Measurements from ENCODE around the gene B3GNT7.
"Not testable (repeated sequence)": the region's sequence is repeated elsewhere in the genome, so short reads cannot be mapped to it uniquely, and the experiment has no call there.

Gene B3GNT7

DNA sequence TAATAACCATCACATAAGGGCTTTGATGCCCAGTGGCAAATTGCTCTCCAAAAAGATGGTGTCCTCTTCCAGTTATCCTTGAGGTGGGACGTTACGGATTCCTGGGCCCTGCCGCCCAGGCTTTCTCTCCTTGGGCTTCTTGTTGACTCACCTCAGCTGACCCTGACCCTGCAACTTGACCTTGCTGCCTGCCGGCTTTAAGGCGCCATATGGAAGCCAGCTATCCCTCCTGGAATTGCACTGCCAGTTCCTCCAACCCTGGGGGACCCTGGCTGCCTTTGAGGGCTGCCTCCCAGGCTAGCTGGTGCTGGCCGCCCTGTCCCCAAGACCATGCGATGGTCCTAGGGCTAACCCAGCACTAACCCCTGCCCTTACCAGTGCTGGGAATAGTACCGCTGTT lies 28.3 kb upstream of the B3GNT7 start:
- DNase-seq, result no peak

DNA sequence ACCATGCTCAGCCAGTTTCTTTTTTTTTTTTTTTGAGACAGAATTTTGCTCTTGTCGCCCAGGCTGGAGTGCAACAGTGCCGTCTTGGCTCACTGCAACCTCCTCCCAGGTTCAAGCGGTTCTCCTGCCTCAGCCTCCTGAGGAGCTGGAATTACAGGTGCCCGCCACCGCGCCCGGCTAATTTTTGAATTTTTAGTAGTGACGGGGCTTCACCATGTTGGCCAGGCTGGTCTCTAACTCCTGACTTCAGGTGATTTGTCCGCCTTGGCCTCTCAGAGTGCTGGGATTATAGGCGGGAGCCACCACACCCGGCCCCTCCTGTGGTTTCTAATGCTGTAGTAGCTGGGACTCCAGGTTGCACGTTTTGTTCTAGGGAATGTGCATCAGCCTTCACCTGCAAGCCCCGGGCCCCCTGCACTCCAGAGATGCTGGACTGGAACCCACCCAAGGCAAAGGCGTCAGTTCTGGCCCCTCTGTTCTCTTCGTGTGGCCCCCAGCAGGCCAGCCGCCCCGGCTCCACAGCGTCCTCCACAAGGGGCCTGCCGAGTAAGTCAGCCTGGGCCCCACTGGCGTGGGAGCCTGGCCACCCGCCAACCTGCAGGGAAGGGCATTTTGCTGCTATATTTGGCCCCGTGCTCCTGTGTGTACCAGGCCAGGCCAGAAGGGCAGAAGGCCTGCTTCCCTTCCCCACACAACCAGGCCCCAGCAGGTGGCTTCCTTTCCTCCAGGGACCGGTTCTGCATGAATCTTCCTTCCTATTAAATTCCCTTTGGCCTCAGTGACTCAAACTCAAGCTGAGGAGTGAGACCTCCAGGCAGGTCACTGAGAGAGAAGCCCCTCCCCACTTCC lies 25.7 kb upstream of the B3GNT7 start:
- no peak for DNase-seq

DNA sequence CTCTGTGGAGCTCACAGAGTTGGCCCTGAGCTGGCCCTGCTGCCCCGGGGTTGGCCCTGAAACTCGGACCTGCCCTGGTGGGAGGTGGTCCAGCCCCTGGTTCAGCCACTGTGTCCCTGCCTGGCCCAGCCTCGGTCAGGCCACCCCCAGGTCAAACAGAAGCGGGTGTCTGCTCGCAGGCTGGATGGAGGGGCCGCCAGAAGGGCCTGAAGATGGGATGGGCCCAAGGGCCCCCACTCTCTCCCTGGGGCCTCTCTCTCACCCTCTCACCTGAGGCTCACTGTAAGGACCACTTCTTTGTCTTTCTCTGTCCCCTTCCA lies 25.1 kb upstream of the B3GNT7 start:
- no peak for DNase-seq

DNA sequence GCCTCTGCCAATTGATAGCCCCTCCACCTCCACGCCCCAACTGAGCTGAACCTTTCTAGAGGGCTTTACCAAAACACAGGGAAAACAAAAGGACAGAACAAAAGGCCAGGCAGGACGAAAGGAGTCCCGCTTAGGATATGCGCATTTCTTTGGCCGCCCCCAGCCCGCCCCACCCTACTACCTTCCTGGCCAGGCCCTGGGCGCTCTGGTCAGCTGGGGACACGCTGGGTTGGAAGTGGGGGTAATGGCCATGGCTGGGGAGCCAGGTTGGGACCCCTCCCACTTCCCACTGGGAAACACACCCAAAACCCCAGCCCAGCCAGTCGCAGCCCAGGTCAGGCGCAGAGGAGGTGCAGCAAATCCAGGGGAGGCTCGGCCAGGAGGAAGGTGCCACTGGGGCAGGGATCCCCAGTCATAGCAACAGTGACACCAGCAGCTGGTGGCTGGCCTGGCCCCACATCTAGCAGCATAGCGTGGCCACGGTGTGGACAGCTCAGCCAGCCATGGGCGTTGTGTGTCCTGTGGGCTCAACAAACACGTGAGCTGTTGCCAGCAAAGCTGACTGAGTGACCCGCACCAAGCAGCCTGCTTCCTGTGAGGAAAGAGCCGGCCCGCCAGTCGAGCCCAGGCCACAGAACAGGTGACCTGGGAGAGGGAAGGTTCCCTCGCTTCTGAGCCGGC lies 24.6 kb upstream of the B3GNT7 start:
- no peak for DNase-seq

DNA sequence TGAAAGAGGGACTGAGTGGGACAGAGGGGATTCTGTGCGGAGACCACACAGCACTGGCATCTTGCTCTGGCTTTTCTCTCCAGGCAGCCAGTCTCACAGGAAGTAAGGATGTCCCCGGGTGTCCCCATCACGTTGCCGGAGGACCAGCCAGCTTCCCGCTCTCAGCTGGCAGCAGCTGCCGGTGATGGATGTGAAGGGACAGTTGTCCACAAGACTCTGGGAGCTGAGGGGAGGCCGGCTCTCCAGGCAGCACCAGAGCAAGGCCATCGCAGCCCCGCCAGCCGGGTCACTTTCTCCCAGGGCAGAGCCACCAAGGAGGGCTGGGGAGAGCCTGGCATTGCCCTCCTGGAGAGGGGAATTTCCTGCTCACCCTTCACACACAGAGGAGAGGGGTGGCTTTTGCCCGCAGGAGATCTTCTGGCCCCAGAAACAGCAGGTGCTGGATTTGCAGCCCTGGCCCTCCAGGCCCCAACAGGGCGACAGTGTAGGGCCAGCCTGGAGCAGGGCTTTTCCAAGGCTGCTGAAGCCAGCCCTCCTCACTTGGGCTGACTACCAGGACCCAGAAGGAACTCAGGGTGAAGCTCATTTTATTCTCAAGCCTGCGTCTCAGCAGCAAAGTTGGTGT lies 24.0 kb upstream of the B3GNT7 start:
- DNase-seq, result no peak

DNA sequence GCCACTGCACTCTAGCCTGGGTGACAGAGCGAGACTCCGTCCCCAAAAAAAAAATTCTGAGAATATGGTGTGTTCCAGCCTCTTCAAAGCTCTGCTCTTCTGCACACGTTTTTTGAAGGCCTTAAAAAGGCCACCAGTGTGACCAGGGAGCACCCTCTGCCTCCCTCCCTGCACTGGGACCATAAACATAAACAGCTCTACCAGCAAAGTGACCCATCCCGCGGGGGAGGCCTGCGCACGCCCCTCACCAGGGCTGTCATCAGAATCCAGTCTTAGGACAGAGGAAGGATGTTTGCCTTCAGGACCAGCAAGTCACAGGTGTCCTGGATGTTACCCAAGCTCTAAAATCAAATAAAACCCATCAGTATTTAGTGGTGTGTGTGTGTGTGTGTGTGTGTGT lies 23.2 kb upstream of the B3GNT7 start:
- DNase-seq, result no peak

DNA sequence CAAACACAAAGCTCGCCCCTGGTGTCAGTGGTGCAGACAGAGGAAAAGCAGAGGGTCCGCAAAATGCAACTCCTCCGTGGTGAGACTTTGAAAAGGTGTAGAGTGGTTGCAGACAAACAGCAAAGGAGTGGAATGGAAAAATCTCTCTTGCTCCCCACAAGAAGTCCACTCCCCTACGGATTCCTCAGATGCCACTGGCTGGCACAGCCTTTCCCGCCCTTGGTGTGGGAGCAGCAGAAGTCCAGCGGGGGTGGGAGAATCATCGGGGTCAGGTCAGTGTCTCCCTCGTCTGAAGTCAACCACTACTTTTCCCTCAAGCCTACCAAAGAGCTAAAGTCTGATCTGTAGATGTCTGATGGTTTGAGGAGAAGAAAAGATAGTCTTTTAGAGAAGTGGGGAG lies 22.3 kb upstream of the B3GNT7 start:
- DNase-seq, result no peak

DNA sequence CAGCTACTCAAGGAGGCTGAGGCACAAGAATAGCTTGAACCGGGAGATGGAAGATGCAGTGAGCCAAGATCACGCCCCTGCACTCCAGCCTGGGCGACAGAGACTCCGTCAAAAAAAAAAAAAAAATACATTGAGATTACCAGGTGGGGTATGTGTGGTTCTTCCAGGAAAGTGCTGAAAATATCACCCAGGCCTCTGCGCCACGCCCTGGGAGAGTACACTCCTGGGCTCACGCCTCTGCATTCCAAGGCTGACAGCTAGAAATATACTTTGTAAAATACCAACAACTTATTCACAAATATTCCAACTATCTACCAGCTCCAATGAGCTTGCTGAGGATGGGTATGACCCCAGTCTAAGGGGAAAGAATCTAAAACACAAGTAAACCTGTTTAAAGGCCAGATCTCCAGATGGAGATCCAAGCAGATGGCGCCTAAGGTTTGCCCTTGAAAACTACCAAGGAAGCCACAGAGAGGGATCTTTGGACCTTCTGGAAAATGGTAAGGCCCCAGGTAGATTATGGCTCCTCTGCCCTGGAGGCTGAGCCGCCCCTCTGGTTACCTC lies 21.6 kb upstream of the B3GNT7 start:
- no peak for DNase-seq

DNA sequence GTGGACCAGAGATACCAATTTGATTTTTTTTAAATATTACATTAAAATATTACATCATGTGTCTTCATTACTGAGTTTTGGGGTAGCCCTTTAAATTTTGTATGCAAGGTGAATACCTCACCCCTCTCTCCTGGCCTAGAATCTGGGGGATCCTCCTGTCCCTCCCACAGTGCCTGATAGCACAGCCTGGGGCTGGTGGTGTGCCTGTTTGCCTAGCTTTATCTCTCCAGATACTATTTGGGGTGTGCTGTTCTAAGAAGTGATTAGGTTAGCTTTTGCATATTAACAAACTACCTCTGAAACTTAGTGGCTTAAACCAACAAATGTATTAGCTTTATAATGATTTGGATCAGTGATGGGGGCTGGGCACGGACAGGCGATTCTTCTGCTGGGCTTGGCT lies 20.7 kb upstream of the B3GNT7 start:
- no peak for DNase-seq

DNA sequence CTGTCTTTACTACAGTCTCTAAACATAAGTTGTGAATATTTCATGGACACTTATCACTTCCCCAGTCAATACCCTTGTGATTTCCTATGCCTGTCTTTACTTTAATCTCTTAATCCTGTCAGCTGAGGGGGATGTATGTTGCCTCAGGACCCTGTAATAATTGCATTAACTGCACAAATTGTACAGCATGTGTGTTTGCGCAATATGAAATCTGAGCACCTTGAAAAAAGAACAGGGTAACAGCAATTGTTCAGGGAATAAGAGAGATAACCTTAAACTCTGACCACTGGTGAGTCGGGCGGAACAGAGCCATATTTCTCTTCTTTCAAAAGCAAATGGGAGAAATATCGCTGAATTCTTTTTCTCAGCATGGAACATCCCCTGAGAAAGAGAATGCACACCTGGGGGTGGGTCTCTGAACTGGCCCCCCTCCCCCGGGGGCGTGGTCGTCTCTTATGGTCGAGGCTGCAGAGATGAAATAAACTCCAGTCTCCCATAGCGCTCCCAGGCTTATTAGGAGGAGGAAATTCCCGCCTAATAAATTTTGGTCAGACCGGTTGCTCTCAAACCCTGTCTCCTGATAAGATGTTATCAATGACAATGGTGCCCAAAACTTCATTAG lies 19.4 kb upstream of the B3GNT7 start:
- DNase-seq, result not testable (repeated sequence)

DNA sequence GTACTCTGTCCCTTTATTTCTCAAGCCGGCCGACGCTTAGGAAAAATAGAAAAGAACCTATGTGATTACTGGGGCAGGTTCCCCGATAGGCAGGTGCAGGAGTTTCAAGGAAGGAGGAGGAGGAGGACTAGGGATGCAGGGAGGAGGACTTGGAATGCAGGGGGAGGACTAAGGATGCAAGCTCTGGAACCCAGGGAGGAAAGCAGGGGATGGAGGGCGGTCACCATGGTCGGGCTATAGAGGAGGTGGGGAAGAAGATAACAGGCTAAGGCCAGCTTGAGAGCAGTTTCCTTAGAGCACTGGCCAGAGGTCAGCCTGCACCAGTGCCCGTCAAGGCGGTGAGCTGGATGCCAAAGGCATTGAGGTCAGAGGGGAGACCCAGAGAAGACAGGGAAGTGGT lies 18.7 kb upstream of the B3GNT7 start:
- DNase-seq, result no peak

DNA sequence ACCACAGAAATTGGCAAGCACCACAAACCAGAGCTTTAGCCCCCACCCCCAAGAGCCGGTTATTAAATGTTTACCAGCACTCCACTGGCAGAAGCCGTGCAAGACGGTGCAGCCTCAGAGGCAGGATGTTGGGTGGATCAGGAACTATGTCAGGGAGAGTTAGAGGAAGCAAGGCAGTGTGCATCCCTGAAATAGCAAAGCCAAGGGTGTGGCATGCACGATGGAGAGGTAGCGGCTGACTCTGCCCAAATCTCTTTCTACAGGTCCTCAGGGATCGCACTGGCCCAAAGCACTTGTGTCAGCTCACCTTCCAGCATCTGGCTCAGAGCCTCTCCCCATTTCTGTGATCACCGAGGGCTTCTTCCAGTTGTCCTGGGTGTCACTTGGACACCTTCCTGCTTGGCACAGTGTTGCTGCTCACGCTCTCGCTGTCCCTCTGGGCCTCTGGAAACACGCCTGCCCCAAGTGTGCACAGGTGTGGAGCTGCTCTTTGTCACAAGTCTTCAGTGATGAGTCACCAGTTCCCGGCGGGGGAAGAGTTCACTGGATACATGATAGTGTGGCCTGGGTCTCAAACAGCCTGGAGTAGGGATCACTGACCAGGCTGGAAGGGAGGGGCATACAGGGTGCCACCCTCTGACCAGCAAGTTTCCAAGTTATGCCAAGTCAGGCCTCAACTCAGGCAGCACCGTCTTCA lies 17.3 kb upstream of the B3GNT7 start:
- no peak for DNase-seq

DNA sequence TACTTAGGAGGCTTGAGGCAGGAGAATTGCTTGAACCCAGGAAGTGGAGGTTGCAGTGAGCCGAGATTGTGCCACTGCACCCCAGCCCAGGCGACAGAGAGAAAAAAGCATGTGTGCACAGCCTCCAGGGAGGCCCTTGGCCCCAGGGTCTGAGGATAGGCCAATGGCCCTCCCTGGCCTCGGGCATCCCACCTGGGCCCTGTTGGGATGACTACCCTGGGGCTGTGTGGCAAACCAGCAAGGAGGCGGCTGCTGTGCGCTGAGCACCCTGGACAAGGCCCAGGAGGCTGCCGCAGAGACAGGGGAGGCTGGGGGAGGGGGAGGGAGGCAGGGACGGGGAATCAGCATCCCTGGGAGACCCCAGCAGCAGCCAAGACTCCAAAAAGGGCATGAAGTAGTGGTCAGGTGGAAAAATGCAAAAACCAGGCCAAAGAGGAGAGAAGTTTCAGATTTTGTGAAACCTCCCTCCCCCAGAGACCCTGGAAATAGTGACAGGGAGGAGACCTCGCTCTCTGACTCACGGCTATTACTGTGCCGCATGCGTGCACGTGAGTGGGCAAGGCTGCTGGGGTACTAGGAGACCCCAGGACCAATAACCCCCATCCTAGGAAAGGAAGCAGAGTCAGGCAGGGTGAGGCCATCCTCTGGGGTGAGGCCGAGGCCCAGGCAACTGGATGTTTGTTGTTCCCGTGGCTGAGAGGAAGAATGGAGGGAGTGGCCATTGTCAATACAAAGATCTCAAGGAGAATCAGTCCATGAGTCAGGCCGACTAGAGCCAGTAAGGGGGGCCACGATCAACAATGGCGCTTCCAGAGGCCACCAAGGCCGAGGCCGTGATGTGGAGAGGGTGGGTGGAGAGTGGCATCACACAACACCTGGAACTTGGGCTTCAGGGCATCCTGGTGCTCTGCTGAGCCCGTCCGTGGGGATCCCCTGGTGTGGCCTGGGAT lies 16.0 kb upstream of the B3GNT7 start:
- no peak for DNase-seq

DNA sequence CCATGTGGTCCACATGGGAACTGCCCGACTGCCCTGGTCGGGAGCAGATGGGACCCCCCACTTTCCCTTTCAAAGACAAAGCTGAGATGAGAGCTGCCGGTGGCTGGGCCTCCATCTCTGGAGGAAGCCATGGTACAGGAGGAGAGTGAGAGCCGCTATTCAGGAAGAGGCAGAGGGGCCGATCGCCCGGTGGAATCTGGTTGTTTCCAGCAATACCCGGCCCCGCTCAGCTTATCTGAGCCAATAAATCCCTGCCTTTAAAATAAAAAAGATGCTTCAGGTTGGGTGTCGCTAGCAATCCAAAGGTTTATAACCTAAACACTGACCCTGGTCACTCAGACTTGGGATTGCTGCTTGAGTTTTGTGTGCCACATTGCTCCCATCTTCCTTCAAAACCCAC lies 15.2 kb upstream of the B3GNT7 start:
- DNase-seq, result no peak

DNA sequence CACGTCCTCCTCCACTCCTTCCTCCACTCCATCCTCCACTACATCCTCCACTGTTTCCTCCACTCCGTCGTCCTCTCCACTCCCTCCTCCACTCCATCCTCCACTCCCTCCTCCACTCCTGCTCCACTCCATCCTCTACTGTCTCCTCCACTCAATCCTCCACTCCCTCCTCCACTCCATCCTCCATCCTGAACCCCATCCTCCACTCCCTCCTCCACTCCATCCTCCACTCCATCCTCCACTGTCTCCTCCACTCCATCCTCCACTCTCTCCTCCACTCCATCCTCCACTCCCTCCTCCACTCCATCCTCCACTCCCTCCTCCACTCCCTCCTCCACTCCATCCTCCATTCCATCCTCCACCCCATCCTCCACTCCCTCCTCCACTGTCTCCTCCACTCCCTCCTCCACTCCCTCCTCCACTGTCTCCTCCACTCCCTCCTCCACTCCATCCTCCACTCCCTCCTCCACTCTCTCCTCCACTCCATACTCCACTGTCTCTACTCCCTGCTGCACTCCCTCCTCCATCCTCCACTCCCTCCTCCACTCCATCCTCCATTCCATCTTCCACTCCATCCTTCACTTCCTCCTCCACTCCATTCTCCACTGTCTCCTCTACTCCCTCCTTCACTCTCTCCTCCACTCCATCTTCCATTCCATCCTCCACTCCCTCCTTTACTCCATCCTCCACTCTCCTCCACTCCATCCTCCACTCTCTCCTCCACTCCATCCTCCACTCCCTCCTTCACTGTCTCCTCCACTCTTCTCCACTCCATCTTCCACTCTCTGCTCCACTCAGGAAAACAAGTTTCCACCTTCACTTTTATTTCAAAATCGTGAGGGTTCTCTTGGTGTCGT lies 14.3 kb upstream of the B3GNT7 start:
- DNase-seq, result no peak

DNA sequence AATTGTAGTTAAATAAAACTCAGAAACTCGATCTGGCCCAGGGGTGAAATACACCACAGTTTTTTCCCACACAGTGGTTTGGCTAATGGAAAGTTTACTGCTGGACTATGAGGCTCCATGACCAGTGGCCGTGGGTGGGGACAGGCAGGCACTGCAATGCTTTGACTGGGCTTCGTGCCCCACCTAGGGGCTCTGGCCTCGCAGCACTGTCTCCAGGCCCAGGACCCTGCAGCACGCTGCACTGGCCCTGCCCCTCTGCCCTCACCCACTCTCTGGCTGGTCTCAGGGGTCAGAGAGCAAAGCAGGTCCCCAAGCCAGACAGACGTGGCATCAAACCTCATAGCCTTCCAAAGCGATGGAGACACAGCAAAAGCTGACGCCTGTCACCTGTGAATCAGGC lies 13.4 kb upstream of the B3GNT7 start:
- no peak for DNase-seq

DNA sequence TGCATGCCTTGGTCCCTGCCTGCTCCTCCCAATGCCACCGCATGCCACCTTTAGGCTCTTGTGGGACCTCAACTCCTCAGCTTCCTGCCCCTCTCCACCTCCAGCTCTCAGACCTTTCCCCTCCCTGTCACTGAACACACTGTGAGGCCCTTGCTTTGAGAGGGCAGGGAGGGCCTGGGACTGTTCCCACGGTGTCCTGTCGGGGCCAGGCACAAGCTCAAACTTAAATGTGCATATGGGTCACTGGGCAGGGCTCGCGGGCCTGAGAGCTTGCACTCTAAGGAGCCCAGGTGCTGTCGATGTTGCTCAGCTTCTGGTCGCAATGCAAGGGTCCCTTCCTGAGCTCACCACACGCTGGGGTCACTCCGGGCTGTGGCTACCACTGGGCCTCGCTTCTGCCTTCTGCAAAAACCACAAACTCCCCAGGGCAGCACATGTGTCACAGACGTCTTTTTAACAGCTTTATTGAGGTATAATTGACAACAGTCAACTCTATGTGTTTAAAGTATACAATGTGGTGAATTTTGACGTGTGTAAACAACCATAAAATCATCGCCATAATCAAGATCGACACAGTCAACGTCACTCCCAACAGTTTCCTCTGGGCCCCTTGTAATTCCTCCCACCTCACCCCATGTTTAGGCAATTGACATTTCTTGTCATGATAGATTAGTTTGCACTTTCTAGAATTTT lies 11.9 kb upstream of the B3GNT7 start:
- DNase-seq, result no peak

DNA sequence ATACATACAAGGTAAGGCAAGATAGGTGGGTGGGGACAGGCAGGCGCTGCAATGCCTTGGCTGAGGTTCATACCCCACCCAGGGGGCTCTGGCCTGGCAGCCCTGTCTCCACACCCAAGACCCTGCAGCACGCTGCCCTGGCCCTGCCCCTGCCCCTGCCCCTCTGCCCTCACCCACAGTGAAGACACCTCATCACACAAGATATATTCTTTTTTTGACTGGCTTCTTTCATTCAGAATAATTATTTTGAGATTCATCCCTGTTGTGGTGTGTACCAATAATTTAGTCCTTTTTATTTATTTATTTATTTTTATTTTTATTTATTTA lies 11.4 kb upstream of the B3GNT7 start:
- DNase-seq, result no peak

DNA sequence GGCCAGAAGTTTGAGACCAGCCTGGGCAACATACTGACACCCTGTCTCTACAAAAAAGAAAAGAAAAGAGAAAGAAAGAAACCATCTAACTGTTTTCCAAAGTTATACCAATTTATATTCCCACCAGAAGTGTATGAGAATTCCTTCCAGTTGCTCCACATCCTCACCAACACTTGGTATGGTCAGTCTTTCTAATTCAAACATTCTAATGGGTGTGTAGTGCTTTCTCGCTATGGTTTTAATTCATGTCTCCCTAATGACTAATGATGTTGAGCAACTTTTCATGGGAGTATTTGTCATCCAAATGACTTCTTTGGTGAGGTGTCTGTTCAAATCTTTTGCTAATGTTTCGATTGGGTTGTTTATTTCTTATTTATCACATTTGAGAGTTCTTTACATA lies 10.5 kb upstream of the B3GNT7 start:
- no peak for DNase-seq

DNA sequence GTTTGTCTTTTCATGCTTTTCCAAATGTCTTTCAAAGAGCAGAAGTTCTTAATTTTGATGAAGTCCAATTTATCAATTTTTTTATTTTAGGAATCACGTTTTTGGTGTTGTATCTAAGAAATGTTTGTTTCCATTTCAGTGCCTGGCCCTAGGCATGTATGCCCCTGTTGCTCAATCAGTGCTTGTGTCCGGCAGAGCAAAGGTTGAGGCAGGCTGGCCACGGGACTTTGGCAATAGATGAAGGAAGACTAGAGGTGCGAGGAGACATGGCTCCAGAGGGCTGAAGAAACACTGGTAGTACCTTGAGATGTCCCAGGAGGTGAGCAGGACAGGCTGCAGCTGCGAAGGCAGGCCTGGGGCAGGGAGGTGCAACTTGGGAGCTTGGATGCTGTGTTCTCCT lies 10.1 kb upstream of the B3GNT7 start:
- no peak for DNase-seq
